ENCODE data around the gene LCNL1.

LCNL1 gene

GRCh38 chr9:136960212-136960937 lies 22.4 kb upstream of the LCNL1 start:
- no peak for DNase-seq (ENCODE audit: low read depth in 2 of 2)

GRCh38 chr9:136960938-136961275 lies 21.9 kb upstream of the LCNL1 start:
- no peak for DNase-seq (ENCODE audit: low read depth in 2 of 2)

DNA sequence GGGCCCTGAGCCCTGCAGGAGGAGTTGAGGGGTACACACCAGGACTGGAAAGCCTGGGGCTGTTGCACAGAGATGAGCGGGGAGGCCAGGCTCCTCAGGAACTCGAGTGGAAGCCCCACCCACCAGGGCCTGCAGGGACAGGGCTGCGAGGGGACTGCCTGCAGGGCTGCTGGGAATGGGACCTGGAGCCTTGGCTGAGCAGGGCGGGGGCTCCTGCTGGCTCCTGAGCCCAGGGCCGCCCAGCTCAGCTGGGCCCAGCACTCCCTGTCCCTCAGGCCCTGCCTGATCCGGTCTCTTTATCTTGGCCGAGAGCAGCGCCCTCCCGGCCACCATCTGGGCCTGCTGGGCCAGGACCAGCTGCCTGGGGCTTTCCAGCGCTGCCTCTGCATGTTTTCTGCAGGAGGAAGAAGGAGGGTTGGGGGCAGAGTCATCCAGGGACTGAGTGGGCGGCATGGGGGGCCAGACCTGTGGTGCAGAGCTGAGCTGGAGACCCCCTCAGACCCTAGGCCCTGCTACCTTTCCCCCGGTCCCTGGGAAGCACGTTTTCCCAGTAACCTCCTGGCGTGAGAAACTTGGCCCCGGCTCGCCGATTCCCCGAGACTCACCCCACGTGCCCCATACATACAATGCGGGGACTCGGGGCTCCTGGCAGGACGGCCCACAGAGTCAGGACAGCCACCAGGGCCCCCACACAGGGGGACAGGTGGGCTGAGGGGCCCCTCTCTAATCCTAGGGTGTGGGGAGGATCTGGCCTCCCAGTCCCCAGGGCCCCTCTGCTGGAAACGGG lies 21.3 kb upstream of the LCNL1 start:
- no peak for DNase-seq (ENCODE audit: low read depth in 2 of 2)

DNA sequence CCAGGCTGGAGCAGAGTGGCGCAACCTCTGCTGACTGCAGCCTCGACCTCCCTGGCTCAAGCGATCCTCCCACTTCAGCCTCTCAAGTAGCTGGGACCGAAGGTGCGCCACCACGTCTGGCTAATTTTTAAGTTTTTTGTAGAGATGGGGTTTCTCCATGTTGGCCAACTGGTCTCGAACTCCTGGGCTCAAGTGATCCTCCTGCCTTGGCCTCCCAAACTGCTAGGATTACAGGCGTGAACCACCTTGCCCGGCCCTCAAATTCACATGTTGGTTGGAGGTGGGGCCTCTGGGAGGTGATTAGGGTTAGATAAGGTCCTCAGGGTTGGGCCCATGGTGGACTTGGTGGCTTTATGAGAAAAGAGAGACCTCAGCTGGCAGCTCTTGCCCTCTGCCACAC lies 20.6 kb upstream of the LCNL1 start:
- DNase-seq (ENCODE audit: low read depth in 2 of 2), result no peak

GRCh38 chr9:136962701-136963248 lies 20.0 kb upstream of the LCNL1 start:
- no peak for DNase-seq (ENCODE audit: low read depth in 2 of 2)

GRCh38 chr9:136963341-136963740 lies 19.5 kb upstream of the LCNL1 start:
- no peak for DNase-seq (ENCODE audit: low read depth in 2 of 2)

GRCh38 chr9:136963751-136964150 lies 19.0 kb upstream of the LCNL1 start:
- DNase-seq (ENCODE audit: low read depth in 2 of 2), result no peak

GRCh38 chr9:136964171-136964689 lies 18.6 kb upstream of the LCNL1 start:
- no peak for DNase-seq (ENCODE audit: low read depth in 2 of 2)

DNA sequence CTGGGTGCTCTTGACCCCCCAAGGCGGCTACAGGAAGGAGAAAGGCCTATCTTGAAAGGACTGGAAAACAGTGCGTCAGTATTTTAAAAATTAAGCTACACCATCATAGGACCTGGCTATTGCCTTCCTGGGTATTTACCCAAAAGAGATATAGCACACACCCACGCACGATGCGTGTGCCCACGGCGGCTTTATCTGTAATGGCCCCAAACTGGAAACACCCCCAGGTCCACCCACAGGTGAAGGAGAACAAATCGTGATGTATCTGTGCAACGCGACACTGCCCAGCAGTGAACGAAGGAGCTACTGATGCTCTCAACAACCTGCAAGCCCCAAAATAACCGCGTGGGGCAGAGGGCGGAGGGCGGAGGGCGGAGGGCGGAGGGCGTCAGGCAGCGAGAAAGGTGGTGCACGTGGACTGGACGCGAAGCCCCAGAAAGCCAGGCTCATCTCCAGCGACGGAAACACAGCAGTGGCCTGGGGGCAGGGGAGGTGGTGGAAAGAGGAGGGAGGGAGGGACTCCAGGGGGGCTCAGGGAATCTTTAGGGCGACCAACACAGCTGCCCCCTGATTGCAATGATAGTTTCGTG lies 17.9 kb upstream of the LCNL1 start:
- no peak for DNase-seq (ENCODE audit: low read depth in 2 of 2)

DNA sequence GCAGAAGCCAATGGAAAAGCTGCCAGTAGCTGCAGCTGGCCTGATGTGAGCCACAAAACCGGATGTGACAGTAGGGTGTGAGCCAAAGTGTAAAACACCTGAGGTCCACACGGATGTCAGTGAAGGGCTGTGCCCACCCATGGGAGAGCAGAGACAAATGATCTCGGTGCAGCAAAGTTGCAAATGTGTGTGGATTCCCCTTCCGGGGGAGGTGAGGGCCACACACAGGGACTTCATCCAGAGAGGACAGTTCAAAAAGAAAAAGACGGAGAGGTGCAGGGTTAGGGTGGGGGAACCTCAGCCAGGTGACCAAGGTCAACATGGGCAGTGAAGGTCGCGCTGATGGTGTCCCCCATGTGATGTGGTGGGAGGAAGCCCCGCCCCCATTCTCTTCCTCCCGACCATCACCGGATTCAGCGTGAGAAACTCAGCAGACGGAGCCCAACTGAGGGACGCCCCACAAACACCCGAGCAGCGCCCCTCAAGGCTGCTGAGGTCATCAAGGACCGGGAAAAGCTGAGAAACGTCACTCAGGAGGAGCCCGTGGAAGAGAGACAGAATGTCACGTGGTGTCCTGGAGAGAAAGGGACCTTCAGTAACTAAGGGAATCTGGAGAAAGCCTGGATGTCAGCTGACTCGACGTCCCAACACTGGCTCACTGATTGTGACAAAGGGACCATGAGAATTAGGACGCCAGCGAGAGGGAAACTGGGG lies 16.9 kb upstream of the LCNL1 start:
- DNase-seq (ENCODE audit: low read depth in 2 of 2), result no peak

DNA sequence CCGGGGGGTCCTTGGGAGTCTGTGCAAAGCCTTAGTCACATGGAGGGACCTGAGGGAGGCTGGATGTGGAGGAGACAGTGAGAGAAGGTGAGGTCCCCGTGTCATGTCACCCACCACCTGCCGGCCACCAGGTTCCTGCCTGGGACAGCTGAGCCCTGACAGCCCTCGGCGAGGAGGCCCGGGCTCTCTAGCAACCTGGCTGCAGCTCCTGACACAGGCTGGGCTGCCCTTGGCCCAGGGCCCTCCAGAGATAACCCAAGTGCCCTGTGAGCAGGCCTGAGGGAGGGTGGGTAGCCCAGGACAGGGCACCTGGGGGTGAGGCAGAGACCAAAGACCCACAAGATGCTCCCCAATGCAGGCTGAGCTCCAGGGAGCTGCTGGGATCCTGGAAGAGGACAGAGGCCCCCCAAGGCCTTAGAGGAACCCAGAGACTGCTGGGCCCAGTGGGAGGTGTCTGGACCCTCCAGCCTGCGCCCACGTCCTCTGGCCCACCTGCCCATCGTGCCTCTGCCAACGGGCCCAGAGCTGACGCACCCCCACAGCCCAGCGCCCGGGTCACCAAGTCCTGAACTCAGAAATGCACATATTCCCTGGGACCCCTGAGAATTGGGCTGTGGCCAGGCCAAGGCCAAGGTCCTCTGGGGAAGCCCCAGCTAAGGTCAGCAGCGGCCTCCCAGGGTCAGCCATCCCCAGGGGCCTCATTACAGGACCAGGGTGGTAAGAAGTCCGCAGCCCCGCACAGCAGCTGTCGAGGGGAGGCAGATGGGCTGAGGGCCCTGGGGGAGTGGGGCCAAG lies 14.3 kb upstream of the LCNL1 start:
- DNase-seq (ENCODE audit: low read depth in 2 of 2), result no peak

DNA sequence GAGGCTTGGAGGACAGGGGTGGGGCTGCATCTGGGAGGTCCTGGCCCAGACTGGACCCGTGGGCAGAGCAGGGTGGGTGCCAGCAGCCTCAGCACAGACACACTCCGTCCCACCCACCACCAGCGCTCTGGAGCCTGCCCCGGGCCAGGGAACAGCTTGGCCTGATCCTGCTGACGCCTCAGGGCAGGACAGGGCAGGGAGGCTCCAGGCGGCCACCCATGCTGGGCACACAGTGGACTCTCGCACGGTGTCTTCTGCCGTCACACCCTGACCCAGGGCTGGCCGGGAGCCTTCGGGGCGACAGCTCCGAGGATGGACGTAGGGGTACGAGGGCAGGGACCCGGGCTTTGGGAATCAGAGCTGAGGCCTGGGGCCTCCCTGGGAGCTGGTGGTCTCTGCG lies 13.6 kb upstream of the LCNL1 start:
- DNase-seq (ENCODE audit: low read depth in 2 of 2), result no peak

- no peak for DNase-seq (ENCODE audit: low read depth in 2 of 2)
Observed at GRCh38 chr9:136969774-136970173, 13.0 kb upstream of the LCNL1 start.

GRCh38 chr9:136970361-136970760 lies 12.4 kb upstream of the LCNL1 start:
- DNase-seq (ENCODE audit: low read depth in 2 of 2), result no peak

DNA sequence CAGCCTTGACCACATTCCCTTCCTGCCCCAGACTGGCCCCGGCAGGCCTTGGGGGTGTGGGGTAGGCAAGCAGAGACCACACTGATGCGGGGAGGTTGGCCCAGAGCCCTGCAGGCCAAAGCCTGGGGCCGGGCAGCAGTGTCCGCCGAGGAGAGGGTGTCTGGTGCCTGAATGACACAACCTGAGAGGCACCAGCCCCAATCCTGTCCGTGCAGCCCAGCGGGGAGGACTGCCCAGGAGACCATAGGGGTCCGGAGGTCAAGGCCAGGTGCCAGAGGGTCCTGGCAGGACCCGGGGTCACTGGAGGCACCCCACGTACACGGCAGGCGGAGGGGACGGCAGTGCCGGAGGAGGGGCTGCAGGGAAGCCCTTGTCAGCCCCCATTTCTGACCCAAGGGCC lies 11.0 kb upstream of the LCNL1 start:
- no peak for DNase-seq (ENCODE audit: low read depth in 2 of 2)

DNA sequence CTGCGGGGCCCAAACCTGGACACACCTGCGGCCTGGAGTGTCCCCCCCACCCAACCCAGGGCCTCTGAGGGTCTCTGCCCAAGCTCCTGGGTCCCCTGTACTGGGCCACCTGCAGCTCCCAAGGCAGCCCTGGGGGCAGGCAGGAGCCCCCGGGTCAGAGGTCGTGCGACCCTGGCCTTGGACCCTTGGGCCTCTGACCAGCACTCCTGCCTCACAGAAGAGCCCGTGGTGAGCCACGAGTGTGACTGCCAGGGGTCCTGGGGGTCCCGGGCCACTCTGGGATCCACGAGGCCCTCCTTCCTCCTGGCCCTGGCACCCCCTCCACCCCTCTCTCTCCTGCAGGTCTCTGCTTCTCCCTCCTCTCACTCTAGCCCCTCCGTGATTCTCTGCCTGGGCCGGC lies 10.5 kb upstream of the LCNL1 start:
- DNase-seq (ENCODE audit: low read depth in 2 of 2), result no peak

GRCh38 chr9:136972743-136973142 lies 10.1 kb upstream of the LCNL1 start:
- no peak for DNase-seq (ENCODE audit: low read depth in 2 of 2)

- no peak for DNase-seq (ENCODE audit: low read depth in 2 of 2)
Observed at GRCh38 chr9:136973618-136974617, 8.9 kb upstream of the LCNL1 start.

- DNase-seq (ENCODE audit: low read depth in 2 of 2), result no peak
Observed at GRCh38 chr9:136974817-136975535, 7.8 kb upstream of the LCNL1 start.
